Peyer's patch (tissue), 4 donors: Measurements from ENCODE around the gene PARD3B.

Source experiments
- POLR2A ChIP-seq, 2 donors: fragments of 450-650 bp; IDR thresholded peaks; one replicate each; pipeline ENCODE4 v1.5.1; 2017; ENCODE audit warnings: antibody characterized with exemption in 2 of 2, mild to moderate bottlenecking in 2 of 2, moderate library complexity in 2 of 2
- TF ChIP-seq, protein P1 (sequence below), 6 experiments: fragments of 450-650 bp in 4 of 6; fragments of 200-600 bp in 2 of 6; sonication (generic) in 1 of 6; IDR thresholded peaks; one replicate each; pipeline ENCODE4 v1.5.1; 2017 to 2019; ENCODE audit warnings: antibody characterized with exemption in 6 of 6, mild to moderate bottlenecking in 3 of 6, moderate library complexity in 1 of 6

DNA sequence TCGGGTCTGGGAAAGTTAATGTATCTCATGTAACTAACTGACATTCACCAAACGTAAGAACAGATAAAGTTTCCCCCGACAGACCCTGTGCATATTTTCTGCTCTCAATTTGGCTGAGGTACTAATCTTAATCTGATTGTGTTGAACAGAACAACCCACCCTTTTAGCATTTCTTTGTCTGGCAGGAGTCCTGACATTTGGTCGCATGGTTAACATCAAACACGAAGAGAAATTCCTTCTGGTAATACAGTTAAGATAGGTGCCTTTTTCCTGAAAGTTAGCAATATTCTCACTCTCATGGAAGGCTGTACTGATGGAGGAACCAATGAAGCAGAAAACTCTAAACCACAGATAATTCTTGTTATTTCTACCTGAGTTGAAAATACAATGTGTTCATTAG is 520.8 kb downstream of the PARD3B start:
- TF ChIP-seq, protein P1, sequence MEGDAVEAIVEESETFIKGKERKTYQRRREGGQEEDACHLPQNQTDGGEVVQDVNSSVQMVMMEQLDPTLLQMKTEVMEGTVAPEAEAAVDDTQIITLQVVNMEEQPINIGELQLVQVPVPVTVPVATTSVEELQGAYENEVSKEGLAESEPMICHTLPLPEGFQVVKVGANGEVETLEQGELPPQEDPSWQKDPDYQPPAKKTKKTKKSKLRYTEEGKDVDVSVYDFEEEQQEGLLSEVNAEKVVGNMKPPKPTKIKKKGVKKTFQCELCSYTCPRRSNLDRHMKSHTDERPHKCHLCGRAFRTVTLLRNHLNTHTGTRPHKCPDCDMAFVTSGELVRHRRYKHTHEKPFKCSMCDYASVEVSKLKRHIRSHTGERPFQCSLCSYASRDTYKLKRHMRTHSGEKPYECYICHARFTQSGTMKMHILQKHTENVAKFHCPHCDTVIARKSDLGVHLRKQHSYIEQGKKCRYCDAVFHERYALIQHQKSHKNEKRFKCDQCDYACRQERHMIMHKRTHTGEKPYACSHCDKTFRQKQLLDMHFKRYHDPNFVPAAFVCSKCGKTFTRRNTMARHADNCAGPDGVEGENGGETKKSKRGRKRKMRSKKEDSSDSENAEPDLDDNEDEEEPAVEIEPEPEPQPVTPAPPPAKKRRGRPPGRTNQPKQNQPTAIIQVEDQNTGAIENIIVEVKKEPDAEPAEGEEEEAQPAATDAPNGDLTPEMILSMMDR (IDR thresholded peaks at IDR 0.05): no peak
- TF ChIP-seq POLR2A (IDR thresholded peaks at IDR 0.05): no peak
